ENCODE results near the gene KIF20B. TPM values are rescaled to one million over a fixed set of nuclear protein-coding genes. Genes with fewer than 3 reads are reported as not detected.
A peak's percentile ranks its signal among the peaks of the same experiment; 100 is the strongest.
"Not testable (repeated sequence)": the region's sequence is repeated elsewhere in the genome, so short reads cannot be mapped to it uniquely, and the experiment has no call there.

The KIF20B gene
- total RNA-seq, 1 donor from 2014 or later = 59.2 TPM

DNA sequence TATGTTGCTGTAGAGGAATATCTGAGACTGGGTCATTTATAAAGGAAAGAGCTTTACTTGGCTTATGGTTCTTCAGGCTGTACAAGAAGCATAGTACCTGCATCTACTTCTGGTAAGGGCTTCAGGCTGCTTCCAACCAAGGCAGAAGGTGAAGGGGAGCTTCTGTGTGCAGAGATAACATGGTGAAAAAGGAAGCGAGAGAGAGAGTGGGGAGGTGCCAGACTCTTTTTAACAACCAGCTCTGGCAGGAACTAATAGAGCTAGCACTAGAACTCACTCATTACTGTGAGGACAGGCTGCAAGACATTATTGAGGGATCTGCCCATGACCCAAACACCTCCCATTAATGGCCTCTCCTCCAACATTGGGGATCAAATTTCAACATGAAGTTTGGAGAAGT, 94.5 kb downstream of the KIF20B start:
- intact Hi-C loops (cut with micrococcal nuclease) = loop anchor here (10.0 kb wide), 2 partner anchors 169 to 799 kb away; no protein-coding TSS in a partner anchor
- Mint-ChIP-seq H3K4me3 (ENCODE audit: low read depth) (no peak overlapping the region), H3K27ac (no peak overlapping the region), H3K9me3 (no peaks in the 10 kb centered on the region), H3K4me1 (ENCODE audit: low read depth) (peaks cover 3% of the 10 kb centered on the region), H3K27me3 (ENCODE audit: low read depth) (peaks cover 10% of the 10 kb centered on the region), H3K36me3 (ENCODE audit: low read depth) (no peaks in the 10 kb centered on the region)
- DNase-seq (ENCODE audit: low spot score) = no peak

DNA sequence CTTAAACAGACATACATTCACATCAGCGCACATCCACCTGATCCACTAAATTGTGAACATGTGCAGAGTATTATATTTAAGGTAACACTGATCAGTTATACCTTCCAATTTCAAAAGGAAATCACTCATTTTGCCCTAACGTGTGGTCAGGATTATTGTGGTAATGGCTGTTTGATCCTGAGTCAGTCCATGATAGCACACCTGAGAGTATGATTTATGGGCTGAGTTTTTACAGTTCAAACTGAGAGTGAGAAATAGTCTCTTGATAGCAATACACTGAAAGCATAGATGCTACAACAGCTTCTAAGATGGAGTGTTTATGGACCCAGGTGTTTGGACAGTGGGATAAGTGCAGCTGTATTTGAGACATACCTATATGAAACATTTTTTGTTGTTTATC, 96.7 kb downstream of the KIF20B start:
- Mint-ChIP-seq H3K4me1 (ENCODE audit: low read depth) (peaks cover 3% of the 10 kb centered on the region), H3K9me3 (no peaks in the 10 kb centered on the region), H3K4me3 (ENCODE audit: low read depth) (no peak overlapping the region), H3K27me3 (ENCODE audit: low read depth) (peaks cover 17% of the 10 kb centered on the region), H3K27ac (no peak overlapping the region), H3K36me3 (ENCODE audit: low read depth) (no peaks in the 10 kb centered on the region)
- intact Hi-C loops (cut with micrococcal nuclease) = loop anchor here (10.0 kb wide), 2 partner anchors 167 to 797 kb away; no protein-coding TSS in a partner anchor
- no peak for DNase-seq (ENCODE audit: low spot score)

DNA sequence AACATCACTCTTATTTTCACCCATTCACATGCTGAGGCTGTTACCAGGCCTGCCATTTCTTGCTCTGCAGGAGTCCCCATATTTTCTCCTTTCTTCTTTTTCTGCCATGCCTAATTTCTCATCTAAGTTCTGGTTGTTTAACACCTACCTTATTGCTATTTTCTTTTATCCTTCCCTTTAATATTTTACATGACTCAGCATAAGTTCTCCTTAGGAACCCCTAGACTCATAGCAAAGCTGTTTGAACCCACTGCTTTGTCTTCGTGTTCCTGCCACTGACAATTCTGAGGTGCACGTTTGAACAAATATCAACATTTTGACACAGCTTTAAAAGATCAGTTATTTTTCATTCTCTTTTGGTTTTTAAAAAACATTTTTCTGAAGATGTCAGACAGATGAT, 98.2 kb downstream of the KIF20B start:
- Mint-ChIP-seq H3K4me1 (ENCODE audit: low read depth) (peaks cover 9% of the 10 kb centered on the region), H3K9me3 (no peaks in the 10 kb centered on the region), H3K4me3 (ENCODE audit: low read depth) (no peak overlapping the region), H3K27ac (no peak overlapping the region), H3K36me3 (ENCODE audit: low read depth) (no peaks in the 10 kb centered on the region), H3K27me3 (ENCODE audit: low read depth) (peaks cover 23% of the 10 kb centered on the region)
- no peak for DNase-seq (ENCODE audit: low spot score)
- intact Hi-C loops (cut with micrococcal nuclease) = loop anchor here (10.0 kb wide), 2 partner anchors 165 to 795 kb away; no protein-coding TSS in a partner anchor

DNA sequence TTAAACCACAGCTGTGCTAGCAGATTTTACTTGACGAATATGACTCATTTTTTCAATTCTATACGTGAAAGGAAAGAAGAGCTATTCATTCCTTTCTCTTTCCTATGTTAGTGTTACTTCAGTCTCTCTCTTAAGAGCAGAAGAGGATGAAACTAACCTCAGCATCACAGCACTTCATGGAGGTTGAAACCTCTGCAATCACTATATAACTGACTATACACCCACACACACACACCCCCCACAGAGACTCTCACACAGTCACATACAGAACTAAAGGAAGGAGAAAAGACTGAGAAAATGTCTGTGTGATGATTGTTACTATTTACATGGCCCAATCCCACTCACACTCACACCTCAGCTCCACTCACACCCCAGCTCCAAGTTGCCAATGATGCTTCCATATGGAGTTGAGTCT, 104.2 kb downstream of the KIF20B start:
- peaks cover 40% of the 10 kb centered on the region for H3K27me3 Mint-ChIP-seq (ENCODE audit: low read depth)
- H3K36me3 Mint-ChIP-seq (ENCODE audit: low read depth) = no peaks in the 10 kb centered on the region
- intact Hi-C loops (cut with micrococcal nuclease) = loop anchor here (1.0 to 5.0 kb wide), 4 partner anchors 55 to 422 kb away; partner anchors contain the start of gene KIF20B

DNA sequence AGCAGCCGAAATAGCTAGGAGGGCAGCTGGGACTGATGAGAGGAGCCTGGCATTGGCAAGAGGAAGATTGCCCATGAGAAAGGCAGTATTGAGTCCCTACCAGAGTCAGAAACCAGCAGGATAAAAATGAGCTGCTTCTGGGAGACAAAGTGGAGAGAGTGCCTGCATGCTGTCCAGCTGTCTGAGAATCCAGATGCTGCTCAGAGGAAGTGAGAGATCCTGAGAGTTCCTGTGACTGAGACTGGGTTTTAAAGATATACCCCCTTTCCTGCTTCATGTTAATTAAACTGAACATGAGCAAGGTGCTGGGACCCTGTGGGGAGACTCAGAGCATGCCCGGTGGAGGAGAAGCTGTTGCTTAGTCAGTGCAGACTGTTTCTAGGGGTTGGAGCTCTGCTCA, 107.5 kb downstream of the KIF20B start:
- DNase-seq (ENCODE audit: low spot score) = no peak
- Mint-ChIP-seq H3K9me3 (no peaks in the 10 kb centered on the region), H3K27ac (no peak overlapping the region), H3K36me3 (ENCODE audit: low read depth) (no peaks in the 10 kb centered on the region), H3K4me1 (ENCODE audit: low read depth) (peaks cover 13% of the 10 kb centered on the region), H3K4me3 (ENCODE audit: low read depth) (no peak overlapping the region), H3K27me3 (ENCODE audit: low read depth) (peaks cover 43% of the 10 kb centered on the region)
- intact Hi-C loops (cut with micrococcal nuclease) = loop anchor here (5.0 kb wide), 1 partner anchor 278 kb away; no protein-coding TSS in a partner anchor

More for the DNA sequence above, 104.2 kb downstream of the KIF20B start:
- DNase-seq (ENCODE audit: low spot score) = no peak
- Mint-ChIP-seq H3K4me1 (ENCODE audit: low read depth) (peaks cover 19% of the 10 kb centered on the region), H3K4me3 (ENCODE audit: low read depth) (no peak overlapping the region), H3K27ac (peak overlapping the region; percentile 14), H3K9me3 (no peaks in the 10 kb centered on the region)

DNA sequence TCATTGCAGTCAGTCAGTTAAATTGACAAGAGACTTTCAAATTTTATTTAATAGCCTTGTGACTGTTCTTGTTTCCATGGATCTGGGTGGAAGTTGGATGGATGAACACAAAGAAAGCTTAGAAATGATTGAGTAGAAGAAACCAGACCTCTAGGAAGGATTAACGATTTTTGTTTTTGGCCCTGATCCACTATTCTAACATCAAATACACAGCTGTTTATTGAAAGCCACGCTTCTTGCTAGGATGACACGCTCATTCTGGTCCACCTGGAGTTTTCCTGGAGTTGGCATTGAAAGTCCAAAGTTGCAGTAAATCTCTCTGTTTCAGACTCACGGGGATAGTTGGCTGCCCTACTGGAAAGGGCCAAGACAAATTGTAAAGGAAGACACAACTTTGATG, 108.4 kb downstream of the KIF20B start:
- Mint-ChIP-seq H3K27ac (no peak overlapping the region), H3K9me3 (no peaks in the 10 kb centered on the region), H3K27me3 (ENCODE audit: low read depth) (peaks cover 43% of the 10 kb centered on the region), H3K4me3 (ENCODE audit: low read depth) (no peak overlapping the region), H3K4me1 (ENCODE audit: low read depth) (peaks cover 13% of the 10 kb centered on the region), H3K36me3 (ENCODE audit: low read depth) (no peaks in the 10 kb centered on the region)
- intact Hi-C loops (cut with micrococcal nuclease) = loop anchor here (5.0 kb wide), 1 partner anchor 278 kb away; no protein-coding TSS in a partner anchor
- DNase-seq (ENCODE audit: low spot score) = no peak

DNA sequence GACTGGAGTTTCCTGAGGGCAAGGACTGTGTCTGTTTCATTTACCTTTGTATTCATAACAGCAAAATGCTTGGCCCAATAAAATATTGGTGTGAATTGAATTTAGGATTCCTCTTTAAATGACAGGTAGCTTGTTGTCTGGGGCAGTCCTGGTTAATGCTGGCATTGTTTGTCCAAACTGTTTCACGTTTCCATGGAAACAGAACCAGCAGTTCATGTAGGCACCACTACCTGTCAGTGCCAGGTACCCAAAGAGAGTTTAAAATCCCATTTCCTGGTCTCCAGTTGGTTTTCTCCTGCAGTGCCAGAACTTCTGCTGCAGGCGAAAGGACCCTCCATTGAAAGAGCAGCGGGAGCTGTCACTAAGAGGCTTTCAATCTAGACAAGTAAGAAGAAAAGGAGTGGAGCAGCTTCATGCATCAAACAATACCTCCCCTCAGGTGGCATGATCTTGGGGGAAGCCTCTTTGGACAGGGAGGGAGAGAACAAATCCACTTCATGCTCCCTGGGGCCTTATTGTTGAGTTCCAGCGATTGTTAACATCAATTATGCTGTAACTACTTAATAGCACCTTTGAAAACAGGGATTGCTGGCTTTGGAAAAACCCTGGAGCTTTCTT, 109.6 kb downstream of the KIF20B start:
- Mint-ChIP-seq H3K4me3 (ENCODE audit: low read depth) (no peak overlapping the region), H3K9me3 (no peaks in the 10 kb centered on the region), H3K4me1 (ENCODE audit: low read depth) (peaks cover 3% of the 10 kb centered on the region), H3K27me3 (ENCODE audit: low read depth) (peaks cover 40% of the 10 kb centered on the region), H3K27ac (no peak overlapping the region), H3K36me3 (ENCODE audit: low read depth) (no peaks in the 10 kb centered on the region)
- DNase-seq (ENCODE audit: low spot score) = no peak
- intact Hi-C loops (cut with micrococcal nuclease) = no loop called here

DNA sequence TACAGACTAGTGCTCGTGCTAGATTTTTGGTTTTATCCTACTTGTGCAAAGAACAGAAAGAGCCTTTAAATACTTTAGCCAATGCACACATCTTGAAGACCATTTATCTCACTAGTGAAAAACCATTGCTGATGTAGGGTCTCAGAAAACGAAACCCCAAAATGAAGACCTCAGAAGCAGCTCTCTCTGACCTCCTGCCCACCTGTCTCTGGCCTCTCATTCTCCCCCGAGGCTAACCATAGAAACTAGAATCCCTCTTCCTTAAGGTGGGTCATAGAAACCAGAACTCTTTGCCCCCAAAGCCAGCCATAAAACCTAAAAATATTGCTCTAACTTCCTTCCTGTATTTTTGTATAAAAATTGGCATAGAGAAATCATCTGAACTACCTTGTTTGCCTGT, 112.2 kb downstream of the KIF20B start:
- Mint-ChIP-seq H3K27me3 (ENCODE audit: low read depth) (peaks cover 31% of the 10 kb centered on the region), H3K4me1 (ENCODE audit: low read depth) (no peaks in the 10 kb centered on the region), H3K9me3 (no peaks in the 10 kb centered on the region), H3K27ac (no peak overlapping the region), H3K36me3 (ENCODE audit: low read depth) (no peaks in the 10 kb centered on the region), H3K4me3 (ENCODE audit: low read depth) (no peak overlapping the region)
- no peak for DNase-seq (ENCODE audit: low spot score)
- intact Hi-C loops (cut with micrococcal nuclease) = no loop called here

DNA sequence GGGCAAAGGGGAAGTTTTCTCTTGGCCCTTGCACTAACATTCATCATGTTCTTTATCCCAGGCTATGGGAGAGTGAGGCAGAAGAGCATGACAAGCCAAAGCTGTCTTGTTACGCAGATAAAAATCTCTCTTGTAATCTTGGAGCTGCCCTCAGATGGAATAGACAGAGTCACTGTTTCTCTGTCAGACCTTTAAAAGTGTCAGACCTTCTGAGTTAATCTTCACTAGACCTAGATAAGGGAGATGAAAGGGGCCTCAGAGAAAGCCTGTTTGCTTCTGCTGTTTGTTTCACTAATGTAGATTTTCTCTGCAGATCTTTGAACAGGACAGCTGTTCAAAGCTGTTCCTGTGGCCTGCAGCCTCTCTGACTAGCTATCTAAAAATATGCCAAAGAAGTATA, 112.9 kb downstream of the KIF20B start:
- intact Hi-C loops (cut with micrococcal nuclease) = no loop called here
- Mint-ChIP-seq H3K27me3 (ENCODE audit: low read depth) (peaks cover 26% of the 10 kb centered on the region), H3K9me3 (peaks cover 1% of the 10 kb centered on the region), H3K27ac (no peak overlapping the region), H3K4me1 (ENCODE audit: low read depth) (no peaks in the 10 kb centered on the region), H3K4me3 (ENCODE audit: low read depth) (no peak overlapping the region), H3K36me3 (ENCODE audit: low read depth) (no peaks in the 10 kb centered on the region)
- DNase-seq (ENCODE audit: low spot score) = no peak

DNA sequence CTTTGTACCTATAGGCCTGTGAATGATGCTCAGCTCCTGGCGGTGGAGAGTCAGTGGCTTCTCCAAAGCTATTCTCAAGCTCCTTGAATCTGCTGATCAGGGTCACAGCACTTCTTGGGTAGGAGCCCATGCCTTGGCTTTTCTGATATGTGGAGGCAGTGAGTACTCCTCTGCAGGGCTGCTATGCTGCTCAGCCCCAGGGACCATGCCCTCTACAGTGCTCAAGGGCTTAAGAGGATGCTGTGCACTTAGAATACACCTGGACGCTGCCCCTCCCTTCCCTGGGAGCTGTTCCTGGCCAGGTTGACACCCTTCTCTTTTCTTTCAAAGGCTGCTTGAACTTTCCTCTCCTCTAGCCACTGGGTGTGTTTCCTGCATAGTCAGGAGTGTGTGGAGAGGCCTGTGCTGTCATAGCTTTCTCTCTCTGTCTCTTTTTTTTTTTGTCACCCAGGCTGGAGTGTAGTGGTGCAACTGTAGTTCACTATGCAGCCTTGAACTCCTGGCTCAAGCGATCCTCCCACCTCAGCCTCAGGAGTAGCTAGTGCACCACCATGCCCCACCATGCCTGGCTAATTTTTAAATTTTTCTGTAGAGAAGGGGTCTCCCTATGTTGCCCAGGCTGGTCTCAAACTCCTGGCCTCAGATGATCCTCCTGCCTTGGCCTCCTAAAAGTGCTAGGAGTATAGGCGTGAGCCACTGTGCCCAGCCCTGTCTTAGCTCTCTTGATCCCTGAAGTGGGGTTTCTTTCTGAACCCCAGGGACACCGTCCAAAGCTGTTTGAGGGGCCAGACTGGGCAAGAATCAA, 113.9 kb downstream of the KIF20B start:
- Mint-ChIP-seq H3K27ac (no peak overlapping the region), H3K4me1 (ENCODE audit: low read depth) (no peaks in the 10 kb centered on the region), H3K36me3 (ENCODE audit: low read depth) (no peaks in the 10 kb centered on the region), H3K4me3 (ENCODE audit: low read depth) (no peak overlapping the region), H3K9me3 (peaks cover 5% of the 10 kb centered on the region), H3K27me3 (ENCODE audit: low read depth) (peaks cover 25% of the 10 kb centered on the region)
- DNase-seq (ENCODE audit: low spot score) = no peak
- intact Hi-C loops (cut with micrococcal nuclease) = no loop called here

DNA sequence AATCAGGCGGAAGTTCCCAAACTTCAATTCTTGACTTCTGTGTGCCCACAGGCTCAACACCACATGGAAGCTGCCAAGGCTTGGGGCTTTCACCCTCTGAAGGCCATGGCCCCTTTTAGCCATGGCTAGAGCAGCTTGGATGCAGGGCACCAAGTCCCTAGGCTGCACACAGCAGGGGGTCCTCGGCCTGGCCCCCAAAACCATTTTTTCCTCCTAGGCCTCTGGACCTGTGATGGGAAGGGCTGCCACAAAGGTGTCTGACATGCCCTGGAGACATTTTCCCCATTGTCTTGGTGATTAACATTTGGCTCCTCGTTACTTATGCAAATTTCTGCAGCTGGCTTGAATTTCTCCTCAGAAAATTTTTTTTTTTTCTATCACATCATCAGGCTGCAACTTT, 117.6 kb downstream of the KIF20B start:
- H3K4me1 Mint-ChIP-seq (ENCODE audit: low read depth); H3K36me3 Mint-ChIP-seq (ENCODE audit: low read depth); H3K4me3 Mint-ChIP-seq (ENCODE audit: low read depth); DNase-seq (ENCODE audit: low spot score); H3K9me3 Mint-ChIP-seq; intact Hi-C loops (cut with micrococcal nuclease); H3K27ac Mint-ChIP-seq; H3K27me3 Mint-ChIP-seq (ENCODE audit: low read depth): not testable (repeated sequence)
